HCT116 (cell line): ENCODE data around the gene BRPF3. TPM values are rescaled to one million over a fixed set of nuclear protein-coding genes. Genes with fewer than 3 reads are reported as not detected.

Experiments
- ATAC-seq: fragments of 200-7000 bp; cut with Tn5 transposase; 2 replicates; pipeline ENCODE4 v1.9.1; 2020; ENCODE audit warnings: mild to moderate bottlenecking, moderate library complexity
- BruUV-seq: library from RNA; stranded (reverse); fragments of 400-500 nt; replicated peaks from 2 replicates; lab custom pipeline; 2021; lab: Mats Ljungman, UMichigan
- CTCF ChIA-PET: fragments of 300-600 bp; sonication (Branson Sonifier 250); formaldehyde crosslinking; loops from one replicate; lab custom pipeline; 2021; ENCODE audit warnings: antibody characterized with exemption; lab: Charles Lee
- POLR2A ChIA-PET: fragments of 300-600, 350-600 bp; sonication (Branson Sonifier 250); formaldehyde crosslinking; loops from one replicate; lab custom pipeline; 2021; ENCODE audit warnings: antibody characterized with exemption; lab: Charles Lee
- RAD21 ChIA-PET, 2 experiments: fragments of 300-600 bp; sonication (Branson Sonifier 250); formaldehyde crosslinking; loops; one replicate each; lab custom pipeline; 2023; ENCODE audit warnings: low total read pairs in 2 of 2; ENCODE audit not compliant: uncharacterized antibody in 2 of 2, unreplicated experiment in 2 of 2, low non-redundant PET in 1 of 2; lab: Charles Lee
- DNase-seq: peaks from one replicate; pipeline ENCODE4 v3.0.0-alpha.2; 2010; ENCODE audit warnings: low read depth, low spot score
- H2AFZ ChIP-seq: fragments of 200-600 bp; shearing (Covaris generic), sonication (generic); 2 replicates; pipeline ENCODE4 v1.6.1; 2017; ENCODE audit warnings: low read depth, mixed run types, mixed read lengths, antibody characterized with exemption, low read length; ENCODE audit not compliant: poor library complexity, severe bottlenecking
- H3K27ac ChIP-seq: 2 replicates; pipeline ENCODE4 v1.5.1; 2012; ENCODE audit warnings: low read depth, low read length
- H3K27me3 ChIP-seq: fragments of 200-600 bp; sonication (generic); 2 replicates; pipeline ENCODE4 v1.6.1; 2016; ENCODE audit warnings: mixed run types, low read length, mixed read lengths; ENCODE audit not compliant: insufficient read depth
- H3K36me3 ChIP-seq, 2 experiments: fragments of 200-500 bp in 1 of 2; fragments of 200-600 bp in 1 of 2; sonication (Bioruptor generic) in 1 of 2; sonication (generic) in 1 of 2; 2 replicates each; pipeline versions ENCODE4 v1.5.1 to v1.6.1; 2014 to 2016; ENCODE audit warnings: low read length in 2 of 2, inconsistent platforms in 1 of 2, mixed read lengths in 1 of 2, mixed run types in 1 of 2; ENCODE audit not compliant: insufficient read depth in 2 of 2, control insufficient read depth in 1 of 2
- H3K4me1 ChIP-seq, 2 experiments: fragments of 200-600 bp in 1 of 2; sonication (generic) in 1 of 2; 2 replicates each; pipeline versions ENCODE4 v1.5.1 to v1.6.1; 2012 to 2017; ENCODE audit warnings: low read length in 2 of 2, inconsistent platforms in 1 of 2, mild to moderate bottlenecking in 1 of 2, mixed read lengths in 1 of 2, mixed run types in 1 of 2, moderate library complexity in 1 of 2; ENCODE audit not compliant: insufficient read depth in 2 of 2, control insufficient read depth in 1 of 2
- H3K4me2 ChIP-seq: fragments of 200-600 bp; sonication (generic); 2 replicates; pipeline ENCODE4 v1.6.1; 2017; ENCODE audit warnings: mixed run types, low read length, mixed read lengths
- H3K4me3 ChIP-seq, 2 experiments: fragments of 200-600 bp in 1 of 2; sonication (generic) in 1 of 2; replicated peaks in 1 of 2; 2 replicates each; pipeline ENCODE4 v1.5.1; 2011 to 2016; ENCODE audit warnings: low read length in 2 of 2, control low read depth in 1 of 2, low read depth in 1 of 2, mild to moderate bottlenecking in 1 of 2, mixed read lengths in 1 of 2, mixed run types in 1 of 2
- H3K79me2 ChIP-seq: fragments of 200-600 bp; sonication (generic); 2 replicates; pipeline ENCODE4 v1.6.1; 2017; ENCODE audit warnings: mild to moderate bottlenecking, mixed run types, low read length, moderate library complexity, mixed read lengths; ENCODE audit not compliant: insufficient read depth
- H3K9ac ChIP-seq: fragments of 200-600 bp; sonication (generic); 2 replicates; pipeline ENCODE4 v1.6.1; 2016; ENCODE audit warnings: low read length, mixed read lengths
- H3K9me2 ChIP-seq: fragments of 200-600 bp; sonication (generic), shearing (Covaris generic); 2 replicates; pipeline ENCODE4 v1.6.1; 2017; ENCODE audit warnings: mixed run types, mild to moderate bottlenecking, moderate library complexity; ENCODE audit not compliant: insufficient read depth
- H3K9me3 ChIP-seq, 2 experiments: fragments of 200-500 bp in 1 of 2; fragments of 200-600 bp in 1 of 2; sonication (Bioruptor generic) in 1 of 2; sonication (generic) in 1 of 2; 2 replicates each; pipeline ENCODE4 v1.6.1; 2014 to 2017; ENCODE audit warnings: low read length in 2 of 2, mixed read lengths in 2 of 2, inconsistent platforms in 1 of 2, low read depth in 1 of 2, mild to moderate bottlenecking in 1 of 2, mixed run types in 1 of 2, moderate library complexity in 1 of 2; ENCODE audit not compliant: control insufficient read depth in 1 of 2, insufficient read depth in 1 of 2
- H4K20me1 ChIP-seq: fragments of 200-600 bp; sonication (generic), shearing (Covaris generic); 2 replicates; pipeline ENCODE4 v1.6.1; 2017; ENCODE audit warnings: mixed run types, mild to moderate bottlenecking, moderate library complexity; ENCODE audit not compliant: insufficient read depth
- CBX3 ChIP-seq: IDR thresholded peaks from 2 replicates; pipeline ENCODE4 v1.6.1; 2012; ENCODE audit warnings: low read depth
- CEBPB ChIP-seq: IDR thresholded peaks from 2 replicates; pipeline ENCODE4 v1.6.1; 2012; ENCODE audit warnings: low read depth
- ELF1 ChIP-seq: IDR thresholded peaks from 2 replicates; pipeline ENCODE4 v1.6.1; 2012; ENCODE audit warnings: low read depth, borderline replicate concordance
- EZH2 ChIP-seq: fragments of 200-600 bp; sonication (generic); IDR thresholded peaks from 2 replicates; pipeline ENCODE4 v1.6.1; 2017; ENCODE audit warnings: antibody characterized with exemption, mixed run types
- EZH2phosphoT487 ChIP-seq: fragments of 200-600 bp; IDR thresholded peaks from 2 replicates; pipeline ENCODE4 v1.6.1; 2018; ENCODE audit warnings: antibody characterized with exemption, borderline replicate concordance
- FOSL1 ChIP-seq: IDR thresholded peaks from 2 replicates; pipeline ENCODE4 v1.6.1; 2012; ENCODE audit warnings: low read depth
- JUND ChIP-seq: IDR thresholded peaks from 2 replicates; pipeline ENCODE4 v1.6.1; 2012
- POLR2A ChIP-seq: IDR thresholded peaks from 2 replicates; pipeline ENCODE4 v1.7.0; 2011; ENCODE audit warnings: borderline replicate concordance; ENCODE audit not compliant: insufficient read depth, insufficient read length; ENCODE audit errors: extremely low read depth
- POLR2AphosphoS5 ChIP-seq: IDR thresholded peaks from 2 replicates; pipeline ENCODE4 v1.6.1; 2011; ENCODE audit warnings: mild to moderate bottlenecking, low read depth, low read length, moderate library complexity
- RAD21 ChIP-seq: IDR thresholded peaks from 2 replicates; pipeline ENCODE4 v1.6.1; 2012; ENCODE audit warnings: low read depth, mild to moderate bottlenecking
- SIN3A ChIP-seq: IDR thresholded peaks from 2 replicates; pipeline ENCODE4 v1.6.1; 2012; ENCODE audit warnings: low read depth
- SP1 ChIP-seq: IDR thresholded peaks from 2 replicates; pipeline ENCODE4 v1.6.1; 2012; ENCODE audit warnings: low read depth
- TCF7L2 ChIP-seq: IDR thresholded peaks from 2 replicates; pipeline ENCODE4 v1.7.0; 2011; ENCODE audit warnings: borderline replicate concordance, inconsistent platforms; ENCODE audit not compliant: insufficient read depth, insufficient read length; ENCODE audit errors: extremely low read depth
- ZFX ChIP-seq: fragments of 450-650 bp; IDR thresholded peaks from 2 replicates; pipeline ENCODE4 v1.6.1; 2017
- ZNF274 ChIP-seq: fragments of 200-500 bp; sonication (Bioruptor generic); IDR thresholded peaks from 2 replicates; pipeline ENCODE4 v1.6.1; 2014; ENCODE audit warnings: mild to moderate bottlenecking, low read depth, low read length, inconsistent platforms
- intact Hi-C: fragments of 100-400 bp; cut with micrococcal nuclease; formaldehyde crosslinking; loops from 2 replicates; pipeline ENCODE4 v1.10.0; 2022
- total RNA-seq: library from RNA; stranded (reverse); gene quantifications from one replicate; pipeline ENCODE4 v1.2.1, GENCODE V29; 2021; ENCODE audit not compliant: unreplicated experiment
- TF ChIP-seq, protein P1 (sequence below): IDR thresholded peaks from 2 replicates; pipeline ENCODE4 v1.6.1; 2011; ENCODE audit warnings: mild to moderate bottlenecking, low read length, moderate library complexity; ENCODE audit not compliant: insufficient replicate concordance; ENCODE audit errors: extremely low read depth
- TF ChIP-seq, protein P2 (sequence below): IDR thresholded peaks from 2 replicates; pipeline ENCODE4 v1.6.1; 2012

The BRPF3 gene
- total RNA-seq, 1 experiment from 2014 or later, result 20.3 TPM

DNA sequence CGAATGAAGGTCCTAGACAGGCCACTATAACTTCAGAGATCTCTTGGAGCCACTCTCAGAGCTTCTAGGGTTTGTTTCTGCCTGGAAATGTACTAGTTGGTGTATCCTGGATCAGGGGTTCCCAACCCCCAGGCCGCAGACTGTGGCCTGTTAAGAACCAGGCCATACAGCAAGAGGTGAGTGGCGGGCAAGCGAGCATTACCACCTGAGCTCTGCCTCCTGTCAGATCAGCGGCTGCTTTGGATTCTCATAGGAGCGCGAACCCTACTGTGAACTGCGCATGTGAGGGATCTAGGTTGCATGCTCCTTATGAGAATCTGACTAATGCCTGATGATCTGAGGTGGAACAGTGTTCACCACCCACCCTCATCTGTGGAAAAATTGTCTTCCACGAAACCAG is 2.4 kb downstream of the BRPF3 start:
- TF ChIP-seq FOSL1 (no peak), TCF7L2 (no peak), POLR2A (no peak), ZFX (no peak), POLR2AphosphoS5 (no peak), CBX3 (no peak), ELF1 (no peak), JUND (no peak), EZH2 (no peak), EZH2phosphoT487 (no peak), CEBPB (no peak), SIN3A (no peak), ZNF274 (no peak), SP1 (no peak), RAD21 (no peak)
- TF ChIP-seq, protein P1, sequence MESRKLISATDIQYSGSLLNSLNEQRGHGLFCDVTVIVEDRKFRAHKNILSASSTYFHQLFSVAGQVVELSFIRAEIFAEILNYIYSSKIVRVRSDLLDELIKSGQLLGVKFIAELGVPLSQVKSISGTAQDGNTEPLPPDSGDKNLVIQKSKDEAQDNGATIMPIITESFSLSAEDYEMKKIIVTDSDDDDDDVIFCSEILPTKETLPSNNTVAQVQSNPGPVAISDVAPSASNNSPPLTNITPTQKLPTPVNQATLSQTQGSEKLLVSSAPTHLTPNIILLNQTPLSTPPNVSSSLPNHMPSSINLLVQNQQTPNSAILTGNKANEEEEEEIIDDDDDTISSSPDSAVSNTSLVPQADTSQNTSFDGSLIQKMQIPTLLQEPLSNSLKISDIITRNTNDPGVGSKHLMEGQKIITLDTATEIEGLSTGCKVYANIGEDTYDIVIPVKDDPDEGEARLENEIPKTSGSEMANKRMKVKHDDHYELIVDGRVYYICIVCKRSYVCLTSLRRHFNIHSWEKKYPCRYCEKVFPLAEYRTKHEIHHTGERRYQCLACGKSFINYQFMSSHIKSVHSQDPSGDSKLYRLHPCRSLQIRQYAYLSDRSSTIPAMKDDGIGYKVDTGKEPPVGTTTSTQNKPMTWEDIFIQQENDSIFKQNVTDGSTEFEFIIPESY, result no peak
- TF ChIP-seq, protein P2, sequence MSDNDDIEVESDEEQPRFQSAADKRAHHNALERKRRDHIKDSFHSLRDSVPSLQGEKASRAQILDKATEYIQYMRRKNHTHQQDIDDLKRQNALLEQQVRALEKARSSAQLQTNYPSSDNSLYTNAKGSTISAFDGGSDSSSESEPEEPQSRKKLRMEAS, result no peak
- TF ChIP-seq, all 23 proteins: peak for 0
- H3K27me3 ChIP-seq, result no peaks in the 10 kb centered on the region
- H3K4me3 ChIP-seq, result no peak overlapping the region
- DNase-seq, result no peak
- H3K27ac ChIP-seq, result no peak overlapping the region
- ChIA-PET CTCF (no interaction called here), POLR2A (no interaction called here), RAD21 (no interaction called here)
- no peaks in the 10 kb centered on the region for H3K9me2 ChIP-seq
- no peak overlapping the region for H3K9ac ChIP-seq
- intact Hi-C loops, result no loop called here
- H2AFZ ChIP-seq, result no peak overlapping the region
- BruUV-seq, result no TSS peak
- no peaks in the 10 kb centered on the region for H3K9me3 ChIP-seq
- no peak for ATAC-seq
- no peaks in the 10 kb centered on the region for H4K20me1 ChIP-seq
- H3K79me2 ChIP-seq, result peaks cover 36% of the 10 kb centered on the region
- H3K36me3 ChIP-seq, result peaks cover 14 to 25% of the 10 kb centered on the region in 2 experiments; a peak in 3 of 4 replicates
- no peak overlapping the region for H3K4me2 ChIP-seq
- peaks cover 5 to 17% of the 10 kb centered on the region in 2 experiments; a peak in 3 of 4 replicates for H3K4me1 ChIP-seq
